C4-2B (cell line): Measurements from ENCODE around the gene ARHGAP26.

Source experiments
- CTCF ChIP-seq: fragments of 450-650 bp; conservative IDR thresholded peaks from 2 replicates; pipeline ENCODE4 v1.5.1; 2017; ENCODE audit warnings: mild to moderate bottlenecking
- ZFX ChIP-seq: fragments of 450-650 bp; IDR thresholded peaks from 2 replicates; pipeline ENCODE4 v1.6.1; 2017

DNA sequence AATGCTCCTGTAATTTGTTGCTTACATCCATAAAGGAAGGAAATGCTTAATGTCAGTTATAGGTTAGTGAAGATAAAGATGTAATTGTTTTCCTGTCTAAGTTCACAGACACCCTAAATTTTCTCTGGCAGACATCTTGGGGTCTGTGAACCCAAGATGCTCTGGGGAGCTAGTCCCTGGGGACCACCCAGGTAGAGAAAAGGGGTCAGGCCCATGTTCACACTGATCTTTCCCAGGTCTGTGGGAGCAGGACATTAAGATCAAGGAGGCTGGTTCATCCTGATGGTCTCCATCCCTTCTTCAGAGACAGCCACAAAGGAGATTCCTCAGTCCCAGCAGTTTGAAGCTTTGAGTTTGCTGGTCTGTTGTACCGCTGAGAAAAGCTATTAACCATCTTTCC lies 267.5 kb downstream of the ARHGAP26 start:
- TF ChIP-seq CTCF (no peak), ZFX (no peak)
